NT2/D1 (cell line): ENCODE measurements around the gene ACBD6.

ENCODE experiments used
- SUZ12 ChIP-seq: IDR thresholded peaks from 2 replicates; pipeline ENCODE4 v1.6.1; 2011; ENCODE audit not compliant: insufficient read length, insufficient read depth; ENCODE audit errors: extremely low read depth
- YY1 ChIP-seq: IDR thresholded peaks from 2 replicates; pipeline ENCODE4 v1.6.1; 2011; ENCODE audit not compliant: insufficient read length, insufficient read depth

DNA sequence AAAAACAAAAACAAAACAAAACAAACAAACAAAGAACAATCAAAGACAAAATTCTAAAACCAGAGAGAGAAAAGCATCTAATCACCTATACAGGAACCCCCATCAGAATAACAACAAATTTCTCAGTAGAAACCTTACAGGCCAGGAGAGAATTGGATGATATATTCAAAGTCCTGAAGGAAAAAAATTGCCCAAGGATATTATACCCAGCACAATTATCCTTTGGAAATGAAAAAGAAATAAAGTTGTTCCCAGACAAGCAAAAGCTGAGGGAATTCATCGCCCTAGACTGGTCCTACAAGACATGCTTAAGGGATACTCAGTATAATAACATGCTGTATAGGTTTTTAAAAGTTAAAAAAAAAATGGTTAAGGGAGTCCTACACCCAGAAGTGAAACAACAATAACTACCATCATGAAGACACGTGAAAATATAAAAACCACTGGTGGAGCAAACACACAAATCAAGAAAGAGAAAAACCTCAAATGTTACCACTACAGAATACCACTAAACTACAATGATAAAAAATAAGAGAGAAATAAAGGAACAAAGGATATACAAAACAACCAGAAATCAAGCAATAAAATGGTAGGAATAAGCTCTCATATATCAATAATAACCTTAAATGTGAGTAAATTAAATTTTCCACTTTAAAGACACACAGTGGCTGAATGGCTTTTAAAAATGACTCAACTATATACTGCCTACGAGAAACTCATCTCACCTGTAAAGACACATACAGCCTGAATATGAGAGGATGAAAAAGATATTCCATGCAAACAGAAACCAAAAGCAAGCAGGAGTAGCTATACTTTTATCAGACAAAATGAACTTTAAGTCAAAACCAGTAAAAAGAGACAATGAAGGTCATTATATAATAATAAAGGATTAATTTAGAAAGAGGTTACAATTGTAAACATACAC is 121.9 kb downstream of the ACBD6 start:
- no peak for TF ChIP-seq YY1
- no peak for TF ChIP-seq SUZ12
